Breast epithelium (tissue), 3 donors: Measurements from ENCODE around the gene RDX. TPM values are rescaled to one million over a fixed set of nuclear protein-coding genes. Genes with fewer than 3 reads are reported as not detected.

Experiments
- total RNA-seq, 3 donors: library from RNA; depleted of rRNA; stranded (reverse); fragments of >200 nt; gene quantifications; one replicate each; pipeline ENCODE4 v1.1.0, GENCODE V29; 2016

Gene RDX
- total RNA-seq, 3 donors from 2014 or later: 53.4 to 88.7 (median 53.7) TPM

Other genes with a start within 250 kb of the RDX start
- 10 to 100 TPM; 10.2 to 19.8 (median 13.2) TPM for gene ZC3H12C, start 203.2 kb downstream of the RDX start, total RNA-seq
- gene FDX1, start 133.3 kb upstream of the RDX start, total RNA-seq: 10 to 100 TPM; 12.5 to 18.3 (median 15.2) TPM